GM19395 (cell line): ENCODE measurements around the gene NAA80.

ENCODE experiments used
- ATAC-seq: cut with Tn5 transposase; IDR thresholded peaks from one replicate; pipeline ENCODE4 v1.9.1; 2021; ENCODE audit warnings: mild to moderate bottlenecking, moderate library complexity; ENCODE audit not compliant: unreplicated experiment

Gene NAA80, protein sequence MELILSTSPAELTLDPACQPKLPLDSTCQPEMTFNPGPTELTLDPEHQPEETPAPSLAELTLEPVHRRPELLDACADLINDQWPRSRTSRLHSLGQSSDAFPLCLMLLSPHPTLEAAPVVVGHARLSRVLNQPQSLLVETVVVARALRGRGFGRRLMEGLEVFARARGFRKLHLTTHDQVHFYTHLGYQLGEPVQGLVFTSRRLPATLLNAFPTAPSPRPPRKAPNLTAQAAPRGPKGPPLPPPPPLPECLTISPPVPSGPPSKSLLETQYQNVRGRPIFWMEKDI

DNA sequence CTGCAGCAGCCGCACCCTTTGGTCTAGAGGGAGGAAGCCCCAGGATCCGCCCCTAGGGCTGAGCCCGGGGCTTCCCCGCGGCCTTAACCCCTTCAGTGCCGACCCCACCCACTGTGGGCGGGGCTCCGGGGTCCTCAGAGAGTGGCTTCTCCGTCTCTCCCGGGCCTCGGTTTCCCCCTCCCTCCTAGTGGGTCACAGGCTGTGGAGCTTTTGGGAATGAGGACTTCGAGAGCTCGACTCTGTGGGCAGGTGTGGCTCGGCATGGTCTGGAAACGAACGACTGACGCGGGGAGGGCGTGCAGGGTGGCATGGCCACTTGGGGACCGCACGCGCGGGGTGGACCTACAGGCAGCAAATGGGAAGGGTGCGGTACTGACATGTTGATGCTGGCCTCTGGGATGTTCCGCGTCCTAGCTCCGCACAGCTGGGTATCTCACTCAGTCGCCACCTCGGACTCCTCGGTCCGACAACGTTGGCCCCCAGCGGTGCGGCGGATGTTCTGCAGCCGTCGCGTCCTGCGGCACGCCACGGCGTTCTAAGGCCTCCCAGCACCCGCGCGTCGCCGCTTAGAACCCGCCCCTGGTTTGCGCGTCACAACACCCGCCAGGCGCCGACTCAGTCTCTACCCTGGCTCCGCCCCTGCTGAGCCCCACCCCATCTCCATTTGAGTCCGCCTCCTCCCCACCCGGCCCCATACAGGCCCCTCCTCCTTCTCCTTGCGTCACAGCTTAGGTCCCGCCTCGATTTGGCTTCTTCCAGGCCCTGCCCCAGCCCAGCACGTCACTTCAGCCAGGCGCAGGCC, at the start of gene NAA80, which contains the start of gene HYAL3:
TSS of gene NAA80 (minus strand) at position 570 of the 802 bp plus-strand sequence. CDS start 1,942 bp downstream, outside the sequence.
TSS of gene HYAL3 (minus strand) at position 570 of the 802 bp plus-strand sequence. CDS start 3,803 bp downstream, outside the sequence.
- ATAC-seq = peak; percentile 83

DNA sequence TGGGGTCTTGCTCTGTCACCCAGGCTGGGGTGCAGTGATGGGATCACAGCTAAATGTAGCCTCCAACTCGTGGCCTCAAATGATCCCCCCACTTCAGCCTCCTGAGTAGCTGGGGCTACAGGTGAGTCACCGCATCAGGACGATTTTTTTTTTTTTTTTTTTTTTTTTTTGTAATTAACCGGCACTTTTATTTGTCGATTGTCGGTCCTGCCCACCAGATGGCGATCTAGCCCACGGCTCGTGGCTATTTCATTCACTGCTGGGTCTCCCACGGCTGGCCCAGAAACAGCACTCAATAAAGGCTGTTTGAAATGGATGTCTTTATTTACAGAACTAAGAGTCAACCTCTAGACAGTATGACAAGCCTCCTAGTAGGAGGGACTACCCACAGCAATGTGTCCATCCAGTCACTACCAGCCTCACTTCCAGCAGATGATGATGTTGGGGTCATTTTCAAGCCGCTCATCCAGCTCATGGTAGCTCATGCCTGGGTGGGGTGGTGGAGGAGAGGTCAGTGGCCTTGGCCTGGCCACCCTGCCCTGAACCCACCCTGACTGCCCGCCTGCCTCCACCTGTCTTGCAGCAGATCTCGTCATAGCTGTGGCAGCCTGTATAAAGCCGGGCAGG, 48.1 kb upstream of the NAA80 start:
- no peak for ATAC-seq

DNA sequence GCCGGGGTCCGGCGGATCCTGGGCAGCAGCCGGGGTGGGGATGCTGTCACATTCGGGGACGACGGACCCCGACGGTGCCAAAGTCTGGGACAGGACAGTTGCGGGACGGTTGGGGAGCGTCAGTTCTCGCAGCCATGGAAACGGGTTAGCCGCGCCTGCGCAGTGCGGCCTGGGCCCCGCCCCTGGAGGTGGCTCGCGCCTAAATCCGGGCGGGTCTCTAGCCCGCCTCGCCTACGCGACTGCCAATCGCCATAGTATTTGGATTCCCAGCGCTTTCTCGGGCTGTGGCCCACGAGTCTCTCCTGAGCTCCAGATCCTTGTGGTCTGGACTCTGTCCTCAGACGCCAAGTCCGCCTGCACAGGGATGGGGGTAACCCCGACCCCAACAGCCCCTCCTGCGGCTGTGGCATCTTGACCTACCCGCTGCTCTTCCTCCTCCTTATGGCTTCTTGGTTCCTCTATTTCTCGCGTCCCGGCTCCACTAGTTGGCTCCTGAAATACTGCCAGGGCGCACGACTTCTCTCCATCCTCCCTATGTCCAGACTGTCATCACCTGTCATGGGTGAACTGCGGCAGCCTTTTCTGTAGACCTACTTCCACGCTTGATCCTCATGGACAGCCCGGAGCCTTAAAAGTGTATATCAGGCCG, 46.5 kb upstream of the NAA80 start, which contains the start of gene ZMYND10:
TSS of gene ZMYND10 (minus strand) at position 147 of the 649 bp plus-strand sequence. CDS start 153 bp downstream, outside the sequence.
- no peak for ATAC-seq

DNA sequence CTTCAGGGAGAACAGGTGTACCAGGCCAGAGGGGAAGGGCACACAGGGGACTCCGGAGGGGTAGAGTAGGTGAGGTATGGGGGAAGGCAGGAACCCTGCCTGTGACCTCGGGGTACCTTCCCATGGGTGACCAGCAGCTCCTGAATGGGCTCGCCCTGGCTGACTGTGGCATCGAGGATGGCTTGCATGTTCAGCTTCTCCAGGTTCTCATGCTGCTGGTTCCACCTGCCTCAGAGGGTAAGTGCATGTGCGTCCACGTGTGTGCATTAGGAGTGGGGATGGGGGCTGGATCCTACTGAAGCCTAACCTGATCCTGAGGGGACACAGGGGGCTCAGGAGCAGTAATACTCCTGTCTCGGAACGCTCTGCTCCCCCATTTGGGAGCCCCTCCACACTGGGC, 45.8 kb upstream of the NAA80 start:
- ATAC-seq = no peak

DNA sequence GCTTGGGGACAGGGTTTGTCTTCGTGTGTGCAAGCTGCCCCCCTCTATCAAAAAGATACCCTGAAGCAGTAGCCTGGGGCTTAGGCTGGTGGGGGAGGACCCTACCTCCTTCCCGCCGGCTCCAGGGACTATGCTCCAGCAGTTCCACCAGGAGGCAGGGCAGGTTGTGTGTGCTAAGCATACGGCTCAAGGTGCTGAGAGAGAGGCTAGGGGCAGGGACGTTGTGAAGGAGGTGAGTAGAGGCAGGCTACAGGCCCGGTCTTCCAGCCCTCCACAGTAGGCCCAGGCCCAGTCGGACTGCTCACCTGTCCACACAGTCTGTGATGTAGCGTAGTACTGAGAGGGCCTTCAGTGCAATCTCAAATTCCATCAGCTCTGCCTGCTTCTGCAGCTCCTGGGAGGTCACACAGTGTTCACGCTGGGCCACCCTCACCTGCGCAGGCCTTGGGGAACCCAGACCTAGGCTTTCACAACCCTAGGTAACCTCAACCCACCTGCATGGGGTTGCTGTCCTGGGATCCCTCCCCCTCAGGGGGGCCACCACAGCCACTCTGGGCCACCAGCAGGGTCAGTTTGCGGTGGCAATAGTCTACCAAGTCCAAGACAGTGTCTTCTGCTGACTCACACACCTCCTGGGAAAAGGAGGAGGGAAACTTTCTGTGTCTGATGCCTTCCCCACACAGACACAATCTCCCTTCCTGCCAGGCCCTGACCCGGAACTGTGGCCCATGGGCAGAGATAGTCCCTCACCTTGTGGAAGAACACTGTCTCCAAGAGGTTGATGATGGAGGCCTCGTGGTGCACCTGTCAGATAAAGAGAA, 43.8 kb upstream of the NAA80 start:
- ATAC-seq = no peak

DNA sequence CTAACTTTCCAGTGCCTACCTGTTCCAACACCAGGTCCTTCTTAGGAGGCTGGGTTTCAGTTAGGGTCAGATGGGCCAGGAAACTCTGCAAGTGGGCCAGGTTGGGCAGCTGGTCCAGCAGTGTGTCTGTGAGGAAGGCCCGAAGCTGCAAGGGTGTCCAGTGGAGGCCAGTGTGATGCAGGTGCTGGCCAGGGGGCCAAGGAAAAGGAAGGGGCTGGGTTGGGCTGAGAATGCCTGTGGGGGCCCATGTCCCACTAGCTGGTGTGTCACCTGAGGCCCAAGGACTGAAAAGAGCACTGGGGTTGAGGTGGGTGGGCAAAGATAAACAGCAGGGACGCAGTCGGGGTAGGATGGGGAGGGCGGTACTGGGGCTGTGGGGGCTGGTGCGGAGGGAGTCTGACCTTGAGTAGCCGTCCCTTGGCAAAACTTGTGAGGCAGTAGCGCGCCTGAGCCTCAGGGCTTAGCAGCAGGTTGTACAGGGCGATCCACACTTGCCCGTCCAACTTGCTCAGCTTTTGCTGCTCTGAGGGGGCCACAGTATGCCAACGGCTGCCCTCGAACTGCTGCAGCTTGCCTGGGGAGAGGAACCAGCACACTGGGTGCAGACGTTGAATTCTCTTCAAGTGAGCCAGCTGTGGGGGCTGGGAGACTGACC, 42.9 kb upstream of the NAA80 start:
- ATAC-seq = no peak

DNA sequence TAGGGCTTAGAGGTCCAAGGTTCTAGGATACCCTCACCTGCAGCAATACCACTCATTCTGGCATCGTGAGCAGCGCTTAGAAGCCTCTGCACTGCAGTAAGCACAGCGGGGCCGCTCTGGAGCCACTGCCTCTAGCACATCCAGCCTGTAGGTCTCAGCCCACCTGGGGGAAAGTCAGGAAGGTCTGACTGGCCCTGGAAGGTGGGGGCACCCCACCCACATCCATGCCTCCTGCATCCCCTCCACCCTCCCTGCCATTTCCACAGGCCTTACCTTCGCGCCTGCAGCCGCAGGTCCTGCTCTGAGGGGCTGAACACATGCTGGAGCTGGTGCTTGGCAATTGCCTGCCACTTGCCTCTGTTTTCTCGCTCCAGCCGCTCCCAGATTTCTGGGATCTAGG, 42.3 kb upstream of the NAA80 start:
- ATAC-seq = no peak

DNA sequence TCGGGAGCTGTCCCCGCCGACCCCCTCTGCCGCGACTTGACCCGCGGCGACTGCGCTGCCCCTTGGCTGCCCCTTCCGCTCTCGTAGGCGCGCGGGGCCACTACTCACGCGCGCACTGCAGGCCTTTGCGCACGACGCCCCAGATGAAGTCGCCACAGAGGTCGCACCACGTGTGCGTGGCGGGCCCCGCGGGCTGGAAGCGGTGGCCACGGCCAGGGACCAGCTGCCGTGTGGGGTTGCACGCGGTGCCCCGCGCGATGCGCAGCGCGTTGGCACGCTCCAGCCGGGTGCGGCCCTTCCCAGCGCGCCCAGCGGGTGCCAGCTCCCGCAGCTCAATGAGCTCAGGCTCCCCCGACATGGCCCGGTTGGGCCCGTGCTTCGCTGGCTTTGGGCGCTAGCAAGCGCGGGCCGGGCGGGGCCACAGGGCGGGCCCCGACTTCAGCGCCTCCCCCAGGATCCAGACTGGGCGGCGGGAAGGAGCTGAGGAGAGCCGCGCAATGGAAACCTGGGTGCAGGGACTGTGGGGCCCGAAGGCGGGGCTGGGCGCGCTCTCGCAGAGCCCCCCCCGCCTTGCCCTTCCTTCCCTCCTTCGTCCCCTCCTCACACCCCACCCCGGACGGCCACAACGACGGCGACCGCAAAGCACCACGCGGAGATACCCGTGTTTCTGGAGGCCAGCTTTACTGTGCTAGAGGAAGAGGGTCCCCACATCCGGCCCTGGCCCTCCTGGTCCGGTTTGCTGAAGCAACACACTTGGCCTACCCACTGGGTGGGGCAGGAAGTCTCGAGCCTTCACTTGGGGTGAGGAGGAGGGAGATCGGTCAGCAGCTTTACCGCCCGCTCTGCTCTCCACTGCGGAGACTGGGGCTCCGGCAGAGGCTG, 41.5 kb upstream of the NAA80 start, which contains the start of gene RASSF1:
TSS of gene RASSF1 (minus strand) at position 389 of the 882 bp plus-strand sequence. CDS start at position 358, 31 bp downstream.
- ATAC-seq = no peak

DNA sequence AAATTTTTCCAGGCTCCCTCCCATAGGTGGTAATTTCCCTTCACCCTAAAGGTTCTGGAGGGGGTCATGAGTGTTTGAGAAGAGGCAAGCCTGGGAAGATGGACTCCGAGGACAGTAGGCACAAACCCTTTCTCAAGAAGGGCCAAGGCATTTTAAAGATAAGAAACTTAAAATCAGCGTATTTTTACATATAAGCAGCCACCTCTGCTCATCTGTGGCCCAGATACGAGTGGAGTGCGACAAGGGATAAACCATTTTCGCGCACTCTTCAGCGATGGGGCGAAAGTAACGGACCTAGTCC, 40.9 kb upstream of the NAA80 start:
- no peak for ATAC-seq

DNA sequence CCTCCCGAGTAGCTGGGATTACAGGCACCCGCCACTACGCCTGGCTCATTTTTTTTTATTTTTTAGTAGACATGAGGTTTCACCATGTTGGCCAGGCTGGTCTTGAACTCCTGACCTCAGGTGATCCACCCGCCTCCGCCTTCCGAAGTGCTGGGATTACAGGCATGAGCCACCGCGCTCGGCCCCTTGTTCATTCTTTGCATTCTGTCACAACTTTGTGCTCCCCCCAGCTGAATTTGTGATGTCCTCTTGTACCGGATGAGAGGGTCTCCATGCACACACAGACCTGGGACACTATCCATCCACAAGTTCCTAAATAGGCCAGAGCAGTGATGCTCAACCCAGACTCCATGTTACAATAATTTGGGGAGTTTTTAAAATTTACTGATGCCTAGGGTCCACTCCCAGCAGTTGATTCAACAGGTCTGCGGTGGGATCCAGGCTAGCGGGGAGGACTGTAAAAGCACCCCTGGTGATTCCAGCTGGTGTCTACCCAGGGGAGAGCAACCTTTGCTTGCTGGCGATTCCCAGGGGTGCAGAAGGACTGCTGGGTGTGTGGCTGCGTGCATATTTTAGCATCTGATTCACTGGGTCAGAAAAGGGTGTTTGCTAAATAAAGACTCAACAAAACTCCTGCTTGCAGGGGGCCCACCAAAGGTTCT, 40.4 kb upstream of the NAA80 start:
- ATAC-seq = no peak

DNA sequence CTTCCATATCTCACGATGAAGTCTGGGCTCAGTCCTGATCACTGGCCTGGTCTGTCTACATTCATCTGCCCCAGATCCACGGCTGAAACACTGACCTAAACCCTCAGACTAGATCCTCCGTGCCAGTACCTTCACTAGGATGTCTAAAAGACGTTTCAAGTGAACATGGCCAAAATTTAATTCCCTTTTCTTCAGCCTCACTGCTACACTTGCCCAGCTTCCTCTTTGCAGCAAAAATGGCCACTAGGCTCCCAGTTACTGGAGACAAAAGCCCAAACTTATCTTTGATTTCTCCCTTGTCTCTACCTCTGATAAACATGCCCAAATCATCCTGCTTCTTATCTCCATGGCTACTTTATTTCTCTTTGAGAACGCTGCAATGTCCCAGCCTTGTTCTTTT, 39.8 kb upstream of the NAA80 start:
- no peak for ATAC-seq

DNA sequence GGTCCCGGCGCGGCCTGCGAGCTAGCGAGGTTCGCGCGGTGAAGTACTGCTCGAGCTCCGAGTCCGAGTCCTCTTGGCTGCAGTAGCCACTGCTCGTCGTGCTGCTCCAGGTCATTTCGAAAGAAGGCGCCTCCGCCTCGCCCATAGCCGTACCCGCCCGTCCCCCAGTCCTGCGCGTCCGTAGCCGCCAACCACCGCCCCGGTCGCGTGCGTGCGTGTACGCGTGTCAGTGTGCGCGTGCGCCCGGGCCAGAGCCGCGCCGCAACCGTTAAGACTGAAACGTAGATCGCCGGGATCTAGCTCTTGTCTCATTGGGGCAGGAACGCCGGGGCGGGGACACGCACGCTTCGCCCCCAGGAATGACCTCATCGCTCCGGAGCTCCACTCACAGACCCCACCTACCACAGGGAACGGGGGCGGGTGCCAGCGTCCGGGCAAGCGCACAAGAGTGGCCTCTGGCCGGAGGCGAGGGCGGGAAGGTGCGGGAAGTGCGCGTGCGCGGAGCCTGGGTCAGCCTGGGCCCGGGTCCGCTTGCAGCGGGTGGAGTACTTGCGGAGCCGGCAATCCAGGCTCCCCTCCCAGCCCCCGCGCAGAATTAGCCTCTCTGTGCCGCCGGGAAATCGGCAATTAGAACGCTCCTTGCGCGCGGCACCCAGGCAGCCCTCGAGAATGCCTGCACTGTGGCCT, 38.1 kb upstream of the NAA80 start:
- ATAC-seq = peak; percentile 76

DNA sequence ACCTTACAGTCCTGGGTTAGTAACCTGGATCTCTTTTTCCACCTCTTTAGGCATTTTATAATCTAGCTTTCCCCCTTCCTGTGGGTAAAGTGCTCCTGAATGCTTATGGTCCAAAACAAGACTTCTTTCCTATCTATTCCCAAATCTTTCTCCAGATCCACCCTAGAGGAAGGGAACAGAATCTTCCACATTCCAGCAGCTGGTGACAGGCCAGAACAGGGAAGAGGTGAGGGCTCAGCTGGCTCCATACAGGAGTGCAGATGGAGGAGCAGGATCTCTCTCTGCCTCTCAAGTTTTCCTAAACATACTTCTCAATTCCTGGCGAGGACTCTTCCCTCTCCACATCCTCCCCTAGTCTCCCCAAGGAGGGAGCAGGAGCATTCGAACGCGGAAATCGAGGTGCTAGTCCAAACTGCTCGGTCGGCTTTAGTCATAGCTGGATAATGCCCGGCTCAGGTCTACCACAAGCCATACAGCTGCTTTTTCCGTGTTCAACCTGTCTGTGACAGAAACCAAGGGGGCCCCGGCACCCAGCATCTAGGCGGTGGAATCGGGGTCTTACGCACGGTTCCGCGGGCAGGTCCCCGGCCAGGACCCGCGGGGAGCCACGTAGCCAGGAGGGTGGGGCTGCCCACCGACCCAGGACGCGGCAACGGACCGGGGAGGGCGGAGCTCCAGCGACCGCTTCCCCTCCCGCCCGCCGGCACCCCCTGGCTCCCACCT, 37.4 kb upstream of the NAA80 start:
- ATAC-seq = peak; percentile 34

DNA sequence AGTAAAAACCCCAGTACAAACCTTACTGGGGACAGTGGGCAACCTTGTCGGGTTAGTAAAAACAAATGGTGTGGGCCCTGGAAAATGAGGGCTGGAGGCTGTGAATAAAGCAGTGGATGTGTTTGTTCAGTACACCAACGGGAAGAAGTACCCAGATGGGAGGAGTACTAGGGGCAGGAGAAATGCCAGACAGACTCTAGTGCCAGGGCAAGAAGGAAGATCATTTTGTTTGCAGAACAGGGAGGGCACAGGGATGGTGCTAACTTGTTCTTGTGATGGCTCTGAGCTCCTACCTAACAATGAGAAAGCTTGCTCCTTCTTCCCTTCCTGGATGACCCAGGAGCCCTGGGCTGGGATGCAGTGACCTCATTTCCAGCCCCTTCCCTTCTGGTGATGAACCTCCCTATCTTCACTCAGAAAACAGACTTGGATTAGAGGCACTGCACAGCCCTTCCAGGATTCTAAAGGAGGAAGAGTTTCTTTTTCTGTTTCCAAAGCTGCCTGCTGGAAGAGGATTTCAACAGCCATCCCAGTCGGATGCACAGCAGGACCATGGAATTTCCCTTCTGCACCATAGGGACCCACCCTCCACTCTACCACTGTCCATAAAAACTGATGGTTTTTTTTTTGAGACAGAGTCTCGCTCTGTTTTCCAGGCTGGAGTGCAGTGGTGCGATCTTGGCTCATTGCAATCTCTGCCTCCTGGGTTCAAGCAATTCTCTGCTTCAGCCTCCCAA, 35.3 kb upstream of the NAA80 start:
- ATAC-seq = no peak

DNA sequence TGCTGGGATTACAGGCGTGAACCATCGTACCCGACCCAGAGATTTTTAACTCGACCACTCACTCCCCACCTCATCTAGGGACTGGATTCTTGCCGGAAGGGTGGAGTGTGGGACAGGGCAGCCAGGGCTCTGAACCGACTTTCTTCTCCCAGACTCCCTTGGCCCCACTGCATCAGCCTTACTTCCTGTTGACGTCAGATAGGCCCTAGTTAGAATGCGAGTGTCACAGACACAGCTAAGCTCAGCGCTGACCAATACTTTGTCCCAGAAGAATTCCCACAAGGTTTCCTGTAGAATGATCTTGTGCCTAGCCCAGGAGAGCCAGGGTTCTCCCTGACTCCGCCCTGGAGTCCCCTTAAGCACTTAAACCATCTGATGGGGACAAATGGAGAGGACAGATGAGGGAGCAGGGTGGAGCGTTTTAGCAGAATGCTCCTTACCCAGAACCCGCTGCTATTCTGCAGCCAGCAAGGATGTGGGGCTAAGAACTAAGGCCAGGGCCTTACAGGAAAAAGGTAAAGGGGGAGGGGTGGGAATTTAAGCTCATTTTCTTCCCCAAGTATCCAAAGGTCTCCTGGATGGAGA, 34.6 kb upstream of the NAA80 start:
- no peak for ATAC-seq

DNA sequence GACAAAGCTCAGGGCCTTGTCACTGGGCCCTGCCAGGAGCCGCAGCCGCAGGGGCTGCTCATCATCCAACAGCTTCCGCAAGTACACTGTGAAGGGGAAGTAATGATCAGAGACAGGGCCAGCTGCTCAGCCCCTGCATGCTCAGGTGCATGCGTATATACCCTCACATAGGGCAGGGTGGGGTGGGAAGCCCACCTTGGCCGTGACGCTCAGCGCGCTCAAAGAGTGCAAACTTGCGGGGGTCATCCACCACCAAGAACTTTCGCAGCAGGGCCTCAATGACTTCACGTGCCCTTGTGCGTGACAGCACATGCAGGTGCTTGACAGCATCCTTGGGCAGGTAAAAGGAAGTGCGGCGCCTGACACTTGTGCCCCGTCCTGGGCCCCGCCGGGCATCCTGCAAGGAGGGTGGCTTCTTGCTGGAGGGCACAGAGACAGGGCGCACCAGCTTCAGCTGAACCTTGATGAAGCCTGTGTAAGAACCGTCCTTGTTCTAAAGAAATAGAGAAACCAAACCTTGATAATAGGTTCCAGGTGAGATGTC, 32.2 kb upstream of the NAA80 start:
- no peak for ATAC-seq
